H9 (cell line): ENCODE data around the gene NACA. TPM values are rescaled to one million over a fixed set of nuclear protein-coding genes. Genes with fewer than 3 reads are reported as not detected.

ENCODE experiments used
- DNase-seq: peaks from one replicate; pipeline ENCODE4 v3.0.0-alpha.2; 2017
- H2AFZ ChIP-seq: one replicate; pipeline ENCODE4 v1.6.1; 2013; ENCODE audit warnings: mild to moderate bottlenecking, low read length, control low read depth, moderate library complexity
- H2AK5ac ChIP-seq: 2 replicates; pipeline ENCODE4 v1.6.1; 2013; ENCODE audit warnings: low read length, control low read depth, mixed read lengths; ENCODE audit not compliant: insufficient read length
- H2BK120ac ChIP-seq: one replicate; pipeline ENCODE4 v1.6.1; 2013; ENCODE audit warnings: low read depth, mild to moderate bottlenecking, low read length, control low read depth, inconsistent platforms; ENCODE audit not compliant: poor library complexity, severe bottlenecking
- H2BK12ac ChIP-seq: 2 replicates; pipeline ENCODE4 v1.6.1; 2013; ENCODE audit warnings: low read length, control low read depth, mixed read lengths, low read depth; ENCODE audit not compliant: insufficient read length
- H2BK15ac ChIP-seq: 2 replicates; pipeline ENCODE4 v1.6.1; 2013; ENCODE audit warnings: low read depth, low read length, control low read depth
- H2BK20ac ChIP-seq: one replicate; pipeline ENCODE4 v1.6.1; 2013; ENCODE audit warnings: low read depth, mild to moderate bottlenecking, low read length, control low read depth, inconsistent platforms; ENCODE audit not compliant: poor library complexity, severe bottlenecking
- H2BK5ac ChIP-seq: 2 replicates; pipeline ENCODE4 v1.6.1; 2013; ENCODE audit warnings: low read length, control low read depth, mixed read lengths; ENCODE audit not compliant: insufficient read length
- H3K14ac ChIP-seq: 2 replicates; pipeline ENCODE4 v1.6.1; 2013; ENCODE audit warnings: low read length, control low read depth; ENCODE audit not compliant: insufficient read depth
- H3K18ac ChIP-seq: 2 replicates; pipeline ENCODE4 v1.6.1; 2013; ENCODE audit warnings: low read depth, mild to moderate bottlenecking, mixed read lengths, low read length, control low read depth; ENCODE audit not compliant: insufficient read length
- H3K23ac ChIP-seq: 2 replicates; pipeline ENCODE4 v1.6.1; 2013; ENCODE audit warnings: low read length, control low read depth, mixed read lengths, low read depth; ENCODE audit not compliant: insufficient read length
- H3K23me2 ChIP-seq: 2 replicates; pipeline ENCODE4 v1.6.1; 2013; ENCODE audit warnings: low read depth, mild to moderate bottlenecking, mixed read lengths, low read length, control low read depth; ENCODE audit not compliant: insufficient read length, poor library complexity, severe bottlenecking
- H3K27ac ChIP-seq: 2 replicates; pipeline ENCODE4 v1.5.1; 2013; ENCODE audit warnings: low read length, control low read depth, mixed read lengths, low read depth; ENCODE audit not compliant: insufficient read length
- H3K27me3 ChIP-seq: 2 replicates; pipeline ENCODE4 v1.6.1; 2013; ENCODE audit warnings: low read length, control low read depth, inconsistent platforms; ENCODE audit not compliant: insufficient read depth
- H3K4ac ChIP-seq: 2 replicates; pipeline ENCODE4 v1.6.1; 2013; ENCODE audit warnings: low read depth, mild to moderate bottlenecking, control low read depth, inconsistent platforms, low read length, moderate library complexity
- H3K4me1 ChIP-seq: 2 replicates; pipeline ENCODE4 v1.6.1; 2013; ENCODE audit warnings: low read length, control low read depth, inconsistent platforms; ENCODE audit not compliant: insufficient read depth
- H3K4me2 ChIP-seq: 2 replicates; pipeline ENCODE4 v1.6.1; 2013; ENCODE audit warnings: low read length, control low read depth, mixed read lengths; ENCODE audit not compliant: insufficient read length, insufficient read depth
- H3K56ac ChIP-seq: 2 replicates; pipeline ENCODE4 v1.6.1; 2013; ENCODE audit warnings: low read depth, mild to moderate bottlenecking, mixed read lengths, low read length, control low read depth; ENCODE audit not compliant: insufficient read length
- H3K79me1 ChIP-seq: 2 replicates; pipeline ENCODE4 v1.6.1; 2013; ENCODE audit warnings: low read depth, mild to moderate bottlenecking, moderate library complexity, low read length, control low read depth, inconsistent platforms; ENCODE audit not compliant: insufficient read depth, poor library complexity, severe bottlenecking
- H3K79me2 ChIP-seq: 2 replicates; pipeline ENCODE4 v1.6.1; 2013; ENCODE audit warnings: low read length, control low read depth, inconsistent platforms; ENCODE audit not compliant: insufficient read depth
- H3K9ac ChIP-seq: 2 replicates; pipeline ENCODE4 v1.6.1; 2013; ENCODE audit warnings: low read length, control low read depth, mixed read lengths; ENCODE audit not compliant: insufficient read length; ENCODE audit errors: extremely low read depth
- H3K9me3 ChIP-seq: one replicate; pipeline ENCODE4 v1.6.1; 2013; ENCODE audit warnings: low read depth, low read length, inconsistent platforms; ENCODE audit not compliant: control insufficient read depth
- H3T11ph ChIP-seq: one replicate; pipeline ENCODE4 v1.6.1; 2013; ENCODE audit warnings: mild to moderate bottlenecking, low read length, control low read depth, inconsistent platforms
- H4K20me1 ChIP-seq: one replicate; pipeline ENCODE4 v1.6.1; 2013; ENCODE audit not compliant: control insufficient read depth, insufficient read length, insufficient read depth
- H4K5ac ChIP-seq: 2 replicates; pipeline ENCODE4 v1.6.1; 2013; ENCODE audit warnings: low read depth, mild to moderate bottlenecking, mixed read lengths, low read length, control low read depth; ENCODE audit not compliant: insufficient read length
- H4K8ac ChIP-seq: replicated peaks from 2 replicates; pipeline ENCODE4 v1.6.1; 2013; ENCODE audit warnings: low read length, control low read depth, mixed read lengths, low read depth; ENCODE audit not compliant: insufficient read length
- H4K91ac ChIP-seq: 2 replicates; pipeline ENCODE4 v1.6.1; 2013; ENCODE audit warnings: low read depth, mild to moderate bottlenecking, moderate library complexity, mixed read lengths, low read length, control low read depth; ENCODE audit not compliant: insufficient read length
- H3K27ac Mint-ChIP-seq, 3 experiments: 2 replicates in 2 of 3; 3 replicates in 1 of 3; pipeline ENCODE4 v1.8.0; 2020 to 2021; ENCODE audit warnings: mixed read lengths in 3 of 3, mild to moderate bottlenecking in 1 of 3, moderate library complexity in 1 of 3
- H3K27me3 Mint-ChIP-seq: 2 replicates; pipeline ENCODE4 v1.8.0; 2021; ENCODE audit warnings: low read depth, mild to moderate bottlenecking, moderate library complexity, mixed read lengths
- H3K36me3 Mint-ChIP-seq, 3 experiments: 2 replicates in 2 of 3; 3 replicates in 1 of 3; pipeline ENCODE4 v1.8.0; 2020 to 2021; ENCODE audit warnings: low read depth in 3 of 3, mixed read lengths in 3 of 3; ENCODE audit not compliant: insufficient read depth in 1 of 3
- H3K4me1 Mint-ChIP-seq, 2 experiments: 2 replicates each; pipeline ENCODE4 v1.8.0; 2020; ENCODE audit warnings: mixed read lengths in 2 of 2
- H3K4me3 Mint-ChIP-seq, 2 experiments: 2 replicates in 1 of 2; 3 replicates in 1 of 2; pipeline ENCODE4 v1.8.0; 2020 to 2021; ENCODE audit warnings: mild to moderate bottlenecking in 2 of 2, mixed read lengths in 2 of 2, moderate library complexity in 1 of 2
- H3K9me3 Mint-ChIP-seq, 2 experiments: 2 replicates in 1 of 2; 3 replicates in 1 of 2; pipeline ENCODE4 v1.8.0; 2020; ENCODE audit warnings: mild to moderate bottlenecking in 2 of 2, mixed read lengths in 2 of 2, moderate library complexity in 1 of 2
- WGBS: extraction: QIAGEN DNeasy Blood & Tissue Kit; methylation state at CpG from one replicate; pipeline ENCODE4 v1.1.7; 2013; ENCODE audit warnings: missing lambda C conversion rate, low lambda C conversion rate, mixed read lengths; ENCODE audit not compliant: insufficient read length; ENCODE audit errors: extremely low coverage; 5-methylcytosine and 5-hydroxymethylcytosine counted together
- total RNA-seq: library from RNA; stranded (reverse); gene quantifications from 2 replicates; pipeline ENCODE4 v1.2.1, GENCODE V29; 2021
- TF ChIP-seq, protein P1 (sequence below): fragments of 200-600 bp; sonication (generic); conservative IDR thresholded peaks from 3 replicates; pipeline ENCODE4 v1.8.0; 2021; ENCODE audit warnings: antibody characterized with exemption, mild to moderate bottlenecking

NACA gene
- total RNA-seq, 1 experiment from 2014 or later, result 1,204 TPM

DNA sequence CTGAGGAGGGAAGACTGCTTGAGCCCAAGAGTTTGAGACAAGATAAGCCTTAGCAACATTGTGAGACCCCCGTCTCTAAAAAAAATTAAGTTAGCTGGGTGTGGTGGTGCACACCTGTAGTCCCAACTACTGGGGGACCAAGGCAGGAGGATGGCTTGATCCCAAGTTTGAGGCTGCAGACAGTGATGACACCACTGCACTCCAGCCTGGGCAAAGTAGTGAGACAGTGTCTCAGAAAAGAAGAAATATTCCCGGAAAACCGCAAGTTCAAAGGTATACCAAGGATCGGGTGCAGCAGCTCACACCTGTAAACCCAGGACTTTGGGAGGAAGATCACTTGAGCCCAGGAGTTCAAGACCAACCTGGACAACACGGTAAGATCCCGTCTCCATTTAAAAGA lies 42.8 kb downstream of the NACA start:
- H2BK15ac ChIP-seq, result no peak overlapping the region
- H4K91ac ChIP-seq, result no peak overlapping the region
- H3K4ac ChIP-seq, result no peak overlapping the region
- 0 out of 5 replicates have a peak overlapping the region, but pooled peaks of 1 of the 2 experiments have one; percentile 54 for H3K4me3 Mint-ChIP-seq
- no peak overlapping the region for H3K56ac ChIP-seq
- peaks cover 89% of the 10 kb centered on the region; the same call in 1 of the 2 replicates for H3K79me2 ChIP-seq
- H3K9me3 Mint-ChIP-seq, result peaks cover 0 to 3% of the 10 kb centered on the region in 2 experiments; a peak in 2 of 5 replicates
- no peak overlapping the region for H3K18ac ChIP-seq
- no peak overlapping the region for H2AK5ac ChIP-seq
- H2BK120ac ChIP-seq, result no peak overlapping the region
- H3K27ac Mint-ChIP-seq, result peak overlapping the region in 1 of 3 experiments; percentile 80; a peak in 1 of 7 replicates
- H2BK12ac ChIP-seq, result no peak overlapping the region
- H3K79me1 ChIP-seq, result no peaks in the 10 kb centered on the region
- H2AFZ ChIP-seq, result no peak overlapping the region
- no peak overlapping the region for H4K5ac ChIP-seq
- no peak overlapping the region for H3K14ac ChIP-seq
- no peak overlapping the region for H3K4me2 ChIP-seq
- no CpG with 5 or more reads among the region's 6 CpGs for WGBS
- no peak overlapping the region for H2BK5ac ChIP-seq
- no peak overlapping the region for H2BK20ac ChIP-seq
- peak; percentile 23 for DNase-seq
- no peaks in the 10 kb centered on the region for H3K4me1 ChIP-seq
- H3K27me3 Mint-ChIP-seq, result no peaks in the 10 kb centered on the region
- no peak overlapping the region for H4K8ac ChIP-seq
- H3K27me3 ChIP-seq, result no peaks in the 10 kb centered on the region
- TF ChIP-seq, protein P1, sequence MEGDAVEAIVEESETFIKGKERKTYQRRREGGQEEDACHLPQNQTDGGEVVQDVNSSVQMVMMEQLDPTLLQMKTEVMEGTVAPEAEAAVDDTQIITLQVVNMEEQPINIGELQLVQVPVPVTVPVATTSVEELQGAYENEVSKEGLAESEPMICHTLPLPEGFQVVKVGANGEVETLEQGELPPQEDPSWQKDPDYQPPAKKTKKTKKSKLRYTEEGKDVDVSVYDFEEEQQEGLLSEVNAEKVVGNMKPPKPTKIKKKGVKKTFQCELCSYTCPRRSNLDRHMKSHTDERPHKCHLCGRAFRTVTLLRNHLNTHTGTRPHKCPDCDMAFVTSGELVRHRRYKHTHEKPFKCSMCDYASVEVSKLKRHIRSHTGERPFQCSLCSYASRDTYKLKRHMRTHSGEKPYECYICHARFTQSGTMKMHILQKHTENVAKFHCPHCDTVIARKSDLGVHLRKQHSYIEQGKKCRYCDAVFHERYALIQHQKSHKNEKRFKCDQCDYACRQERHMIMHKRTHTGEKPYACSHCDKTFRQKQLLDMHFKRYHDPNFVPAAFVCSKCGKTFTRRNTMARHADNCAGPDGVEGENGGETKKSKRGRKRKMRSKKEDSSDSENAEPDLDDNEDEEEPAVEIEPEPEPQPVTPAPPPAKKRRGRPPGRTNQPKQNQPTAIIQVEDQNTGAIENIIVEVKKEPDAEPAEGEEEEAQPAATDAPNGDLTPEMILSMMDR, result no peak
- H4K20me1 ChIP-seq, result no peaks in the 10 kb centered on the region
- H3K4me1 Mint-ChIP-seq, result peaks cover 20 to 27% of the 10 kb centered on the region in 2 experiments
- H3K9me3 ChIP-seq, result no peaks in the 10 kb centered on the region
- peaks cover 3% of the 10 kb centered on the region for H3K23me2 ChIP-seq
- H3K36me3 Mint-ChIP-seq, result peaks cover 43 to 70% (median 62%) of the 10 kb centered on the region in 3 experiments
- no peak overlapping the region for H3K9ac ChIP-seq
- H3K23ac ChIP-seq, result no peak overlapping the region
- H3K27ac ChIP-seq, result no peak overlapping the region
- H3T11ph ChIP-seq, result no peak overlapping the region
